K562 (cell line): ENCODE data around the gene DIP2B. TPM values are rescaled to one million over a fixed set of nuclear protein-coding genes. Genes with fewer than 3 reads are reported as not detected.

Experiments used
- CBX8 ChIP-seq: fragments of 200-600 bp; sonication (generic); IDR thresholded peaks from 2 replicates; pipeline ENCODE4 v1.6.1; 2012; ENCODE audit warnings: borderline replicate concordance, mixed run types, low read depth, mild to moderate bottlenecking, moderate library complexity, mixed read lengths, low read length, control low read depth, inconsistent platforms; ENCODE audit not compliant: poor library complexity, severe bottlenecking; ENCODE audit errors: extremely low read depth
- EP400 ChIP-seq: fragments of 450-650 bp; IDR thresholded peaks from 2 replicates; pipeline ENCODE4 v1.6.1; 2017; ENCODE audit warnings: antibody characterized with exemption, mild to moderate bottlenecking, moderate library complexity
- NFE2L1 ChIP-seq: fragments of 450-650 bp; IDR thresholded peaks from 2 replicates; pipeline ENCODE4 v1.6.1; 2016; ENCODE audit warnings: missing genetic modification characterization, low read depth, mild to moderate bottlenecking, missing compliant biosample characterization, moderate library complexity, borderline replicate concordance
- RBFOX2 ChIP-seq: fragments of 200-400 bp; formaldehyde crosslinking; IDR thresholded peaks from 2 replicates; pipeline ENCODE4 v1.6.1; 2017; ENCODE audit warnings: low read depth, mild to moderate bottlenecking, low read length, moderate library complexity
- RBM14 ChIP-seq: fragments of 200-400 bp; formaldehyde crosslinking; IDR thresholded peaks from 2 replicates; pipeline ENCODE4 v1.6.1; 2018; ENCODE audit warnings: low read depth, mild to moderate bottlenecking, low read length, moderate library complexity, borderline replicate concordance; ENCODE audit not compliant: insufficient read depth
- THRB ChIP-seq: fragments of 450-650 bp; formaldehyde crosslinking; conservative IDR thresholded peaks from 2 replicates; pipeline ENCODE4 v1.4.0; 2022; ENCODE audit warnings: mild to moderate bottlenecking, missing genetic modification characterization
- WHSC1 ChIP-seq: IDR thresholded peaks from one replicate; pipeline ENCODE4 v1.6.1; 2012; ENCODE audit warnings: low read length, control low read depth, inconsistent platforms
- XRCC4 ChIP-seq: IDR thresholded peaks from one replicate; pipeline ENCODE4 v1.6.1; 2011; ENCODE audit not compliant: insufficient read depth, insufficient read length; ENCODE audit errors: extremely low read depth
- ZC3H11A ChIP-seq: IDR thresholded peaks from 2 replicates; pipeline ENCODE4 v1.6.1; 2012; ENCODE audit warnings: low read depth, low read length, improper control_type of control experiment
- ZFP1 ChIP-seq: fragments of 450-650 bp; formaldehyde crosslinking; IDR thresholded peaks from 2 replicates; pipeline ENCODE4 v1.4.0; 2020; ENCODE audit warnings: mild to moderate bottlenecking, mixed read lengths
- polyA plus RNA-seq, 8 experiments: library from polyadenylated mRNA; depleted of rRNA in 4 of 8; stranded (reverse) in 5 of 8; unstranded in 3 of 8; fragments of >200 nt; fragmentation: Nextera tagmentation in 2 of 8; fragmentation: Illumina TruSeq in 1 of 8; extraction: Ambion mirVana in 2 of 8; extraction: Trizol in 1 of 8; gene quantifications; 2 replicates each; pipeline versions ENCODE4 v1.2.1 to v1.2.3, GENCODE V29; 2011 to 2014; ENCODE audit warnings: inconsistent platforms in 1 of 8, missing spikeins in 1 of 8
- total RNA-seq, 7 experiments: library from RNA; depleted of rRNA in 6 of 7; stranded (reverse); fragments of >200 nt in 6 of 7; fragmentation: Illumina TruSeq in 2 of 7; extraction: Trizol in 2 of 7; gene quantifications; 2 replicates each; pipeline versions ENCODE4 v1.2.1 to v1.2.3, GENCODE V29; 2011 to 2021; ENCODE audit warnings: low replicate concordance in 1 of 7
- TF ChIP-seq, protein P1 (sequence below): fragments of 250-450 bp; sonication (Bioruptor Pico); IDR thresholded peaks from 2 replicates; pipeline ENCODE4 v1.5.0; 2021; ENCODE audit warnings: mild to moderate bottlenecking, moderate library complexity
- TF ChIP-seq, protein P2 (sequence below): fragments of 250-450 bp; sonication (Bioruptor Pico); IDR thresholded peaks from 2 replicates; pipeline ENCODE4 v1.5.0; 2021
- TF ChIP-seq, protein P3 (sequence below), 3 experiments: fragments of 200-800 bp in 1 of 3; fragments of 250-450 bp in 1 of 3; fragments of 450-650 bp in 1 of 3; sonication (Bioruptor Pico) in 1 of 3; sonication (Bioruptor generic) in 1 of 3; formaldehyde crosslinking in 1 of 3; IDR thresholded peaks; 2 replicates each; pipeline versions ENCODE4 v1.6.1 to v1.8.0; 2016 to 2022; ENCODE audit warnings: mild to moderate bottlenecking in 2 of 3, missing genetic modification characterization in 2 of 3, missing compliant biosample characterization in 1 of 3, moderate library complexity in 1 of 3

DIP2B gene
- total and polyA plus RNA-seq, 9 of the 15 experiments (the other 6 are each of a cell fraction or from before 2014, with no cell fraction given) = 4.6 to 26.1 (median 18.8) TPM

GRCh38 chr12:50504798-50505674, at the start of gene DIP2B (continued):
- TF ChIP-seq, protein P1, sequence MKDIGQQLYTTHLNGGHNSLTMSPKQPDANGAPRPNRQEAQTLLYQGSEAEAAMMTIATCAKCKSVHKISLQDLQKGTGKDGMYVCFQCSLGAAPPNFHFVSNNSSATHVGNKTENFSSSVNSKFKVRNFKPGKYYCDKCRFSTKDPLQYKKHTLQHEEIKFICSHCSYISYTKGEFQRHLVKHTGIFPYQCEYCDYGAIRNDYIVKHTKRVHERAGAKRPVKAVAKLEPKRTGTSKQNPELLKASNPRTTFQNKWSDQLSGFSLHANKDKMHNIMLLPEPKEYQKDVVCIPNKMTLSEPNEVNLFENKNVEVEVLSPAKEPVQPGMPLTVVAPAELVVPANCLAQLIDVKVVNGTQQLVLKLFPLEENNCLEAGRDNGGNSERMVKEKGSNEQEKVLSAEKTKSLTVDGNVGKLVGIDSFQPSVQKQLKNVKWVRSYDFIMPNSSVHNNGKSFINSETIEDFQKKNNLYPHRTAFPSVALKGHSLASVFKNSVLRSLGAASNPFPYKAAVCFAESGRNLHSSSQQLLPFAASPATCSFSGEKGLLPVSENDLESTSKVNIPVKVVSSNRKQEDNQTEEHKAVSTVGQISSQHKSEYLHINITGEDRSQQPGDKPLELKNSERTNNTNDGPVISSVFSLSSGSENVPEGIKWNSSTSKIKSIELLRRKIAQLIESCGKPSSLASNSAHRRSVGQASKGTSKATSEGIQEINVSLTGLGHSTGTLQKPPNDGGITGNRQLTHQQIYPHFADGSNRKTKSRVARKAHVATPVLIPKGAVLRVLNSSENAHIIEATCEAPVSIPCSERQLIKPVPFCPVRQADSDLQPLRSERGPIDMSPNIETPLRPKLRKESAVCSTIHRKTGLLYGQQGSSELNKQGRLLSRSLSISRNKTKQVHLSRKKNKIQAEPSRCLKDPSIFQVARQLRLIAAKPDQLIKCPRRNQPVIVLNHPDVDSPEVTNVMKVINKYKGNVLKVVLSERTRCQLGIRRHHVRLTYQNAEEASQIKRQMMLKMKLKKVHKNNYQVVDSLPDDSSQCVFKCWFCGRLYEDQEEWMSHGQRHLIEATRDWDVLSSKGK (CRISPR knock-in tag) = no peak
- TF ChIP-seq NFE2L1 (no peak), ZFP1 (CRISPR knock-in tag) (no peak), ZC3H11A (no peak), WHSC1 (no peak), EP400 (peak; percentile 62), CBX8 (no peak), XRCC4 (no peak), RBFOX2 (peak; percentile 93), RBM14 (0 out of 2 replicates have a peak, but pooled peaks have one; percentile 76), THRB (CRISPR knock-in tag) (no peak)
- TF ChIP-seq, protein P2, sequence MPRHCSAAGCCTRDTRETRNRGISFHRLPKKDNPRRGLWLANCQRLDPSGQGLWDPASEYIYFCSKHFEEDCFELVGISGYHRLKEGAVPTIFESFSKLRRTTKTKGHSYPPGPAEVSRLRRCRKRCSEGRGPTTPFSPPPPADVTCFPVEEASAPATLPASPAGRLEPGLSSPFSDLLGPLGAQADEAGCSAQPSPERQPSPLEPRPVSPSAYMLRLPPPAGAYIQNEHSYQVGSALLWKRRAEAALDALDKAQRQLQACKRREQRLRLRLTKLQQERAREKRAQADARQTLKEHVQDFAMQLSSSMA (CRISPR knock-in tag) = no peak
- TF ChIP-seq, protein P3, sequence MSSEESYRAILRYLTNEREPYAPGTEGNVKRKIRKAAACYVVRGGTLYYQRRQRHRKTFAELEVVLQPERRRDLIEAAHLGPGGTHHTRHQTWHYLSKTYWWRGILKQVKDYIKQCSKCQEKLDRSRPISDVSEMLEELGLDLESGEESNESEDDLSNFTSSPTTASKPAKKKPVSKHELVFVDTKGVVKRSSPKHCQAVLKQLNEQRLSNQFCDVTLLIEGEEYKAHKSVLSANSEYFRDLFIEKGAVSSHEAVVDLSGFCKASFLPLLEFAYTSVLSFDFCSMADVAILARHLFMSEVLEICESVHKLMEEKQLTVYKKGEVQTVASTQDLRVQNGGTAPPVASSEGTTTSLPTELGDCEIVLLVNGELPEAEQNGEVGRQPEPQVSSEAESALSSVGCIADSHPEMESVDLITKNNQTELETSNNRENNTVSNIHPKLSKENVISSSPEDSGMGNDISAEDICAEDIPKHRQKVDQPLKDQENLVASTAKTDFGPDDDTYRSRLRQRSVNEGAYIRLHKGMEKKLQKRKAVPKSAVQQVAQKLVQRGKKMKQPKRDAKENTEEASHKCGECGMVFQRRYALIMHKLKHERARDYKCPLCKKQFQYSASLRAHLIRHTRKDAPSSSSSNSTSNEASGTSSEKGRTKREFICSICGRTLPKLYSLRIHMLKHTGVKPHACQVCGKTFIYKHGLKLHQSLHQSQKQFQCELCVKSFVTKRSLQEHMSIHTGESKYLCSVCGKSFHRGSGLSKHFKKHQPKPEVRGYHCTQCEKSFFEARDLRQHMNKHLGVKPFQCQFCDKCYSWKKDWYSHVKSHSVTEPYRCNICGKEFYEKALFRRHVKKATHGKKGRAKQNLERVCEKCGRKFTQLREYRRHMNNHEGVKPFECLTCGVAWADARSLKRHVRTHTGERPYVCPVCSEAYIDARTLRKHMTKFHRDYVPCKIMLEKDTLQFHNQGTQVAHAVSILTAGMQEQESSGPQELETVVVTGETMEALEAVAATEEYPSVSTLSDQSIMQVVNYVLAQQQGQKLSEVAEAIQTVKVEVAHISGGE (CRISPR knock-in tag; IDR thresholded peaks at IDR 0.05) = peak in 2 of 3 experiments; percentile 74 to 92; a peak in 4 of 6 replicates
